Upper lobe of left lung (tissue), 6 donors: ENCODE data around the gene RIN3. TPM values are rescaled to one million over a fixed set of nuclear protein-coding genes. Genes with fewer than 3 reads are reported as not detected.

Source experiments
- ATAC-seq, 2 donors: fragments of 200-7000 bp; cut with Tn5 transposase; one replicate each; pipeline ENCODE4 v1.9.1; 2022; ENCODE audit warnings: mild to moderate bottlenecking in 2 of 2, moderate library complexity in 2 of 2; ENCODE audit not compliant: low FRiP score in 2 of 2
- DNase-seq, 2 donors: peaks; one replicate each; pipeline ENCODE4 v3.0.0-alpha.2; 2019 to 2020
- H3K27ac ChIP-seq, 4 donors: fragments of 200-600 bp; sonication (generic); one replicate each; pipeline ENCODE4 v1.5.1; 2016 to 2019
- H3K27me3 ChIP-seq, 4 donors: fragments of 200-600 bp; sonication (generic); one replicate each; pipeline ENCODE4 v1.5.1; 2017 to 2019
- H3K36me3 ChIP-seq, 4 donors: fragments of 200-600 bp; sonication (generic); one replicate each; pipeline ENCODE4 v1.5.1; 2016 to 2019
- H3K4me1 ChIP-seq, 4 donors: fragments of 200-600 bp; sonication (generic); one replicate each; pipeline ENCODE4 v1.5.1; 2018 to 2019
- H3K4me3 ChIP-seq, 4 donors: fragments of 200-600 bp; sonication (generic); one replicate each; pipeline ENCODE4 v1.5.1; 2017 to 2019; ENCODE audit warnings: mild to moderate bottlenecking in 2 of 4, moderate library complexity in 1 of 4
- H3K9me3 ChIP-seq, 4 donors: fragments of 200-600 bp; sonication (generic); one replicate each; pipeline ENCODE4 v1.5.1; 2018 to 2019
- EP300 ChIP-seq, 4 donors: sonication (generic); formaldehyde crosslinking; IDR thresholded peaks; one replicate each; pipeline ENCODE4 v1.5.1; 2017; ENCODE audit warnings: antibody characterized with exemption in 4 of 4, control low read depth in 2 of 4
- POLR2A ChIP-seq, 4 donors: fragments of 450-650 bp; IDR thresholded peaks; one replicate each; pipeline ENCODE4 v1.5.1; 2016 to 2017; ENCODE audit warnings: antibody characterized with exemption in 4 of 4, mild to moderate bottlenecking in 2 of 4
- POLR2AphosphoS5 ChIP-seq, 2 donors: sonication (generic); formaldehyde crosslinking; IDR thresholded peaks; one replicate each; pipeline ENCODE4 v1.5.1; 2017; ENCODE audit warnings: antibody characterized with exemption in 2 of 2
- WGBS, 2 donors: methylation state at CpG; one replicate each; pipeline ENCODE4 v1.1.5; 2017 to 2018; 5-methylcytosine and 5-hydroxymethylcytosine counted together
- total RNA-seq, 6 donors: library from RNA; depleted of rRNA in 4 of 6; stranded (reverse); fragments of >200 nt in 4 of 6; gene quantifications; one replicate each; pipeline versions ENCODE4 v1.1.0 to v1.2.1, GENCODE V29; 2016 to 2021
- TF ChIP-seq, protein P1 (sequence below), 6 experiments: fragments of 450-650 bp in 4 of 6; fragments of 200-600 bp in 2 of 6; sonication (generic) in 2 of 6; IDR thresholded peaks; one replicate each; pipeline ENCODE4 v1.5.1; 2016 to 2019; ENCODE audit warnings: antibody characterized with exemption in 6 of 6
- donor health status: DM: no; HTN: no; CAD: no; lungs with moderate emphysema.
- donor health status: DM: no; HTN: yes; CAD: no; lungs with severe emphysema.

The RIN3 gene
- total RNA-seq, 6 donors from 2014 or later = 19.0 to 88.0 (median 59.7) TPM

GRCh38 chr14:92471919-92472318, 41.7 kb upstream of the RIN3 start:
- H3K27ac ChIP-seq = no peak overlapping the region
- no peak for DNase-seq
- ATAC-seq = no peak

DNA sequence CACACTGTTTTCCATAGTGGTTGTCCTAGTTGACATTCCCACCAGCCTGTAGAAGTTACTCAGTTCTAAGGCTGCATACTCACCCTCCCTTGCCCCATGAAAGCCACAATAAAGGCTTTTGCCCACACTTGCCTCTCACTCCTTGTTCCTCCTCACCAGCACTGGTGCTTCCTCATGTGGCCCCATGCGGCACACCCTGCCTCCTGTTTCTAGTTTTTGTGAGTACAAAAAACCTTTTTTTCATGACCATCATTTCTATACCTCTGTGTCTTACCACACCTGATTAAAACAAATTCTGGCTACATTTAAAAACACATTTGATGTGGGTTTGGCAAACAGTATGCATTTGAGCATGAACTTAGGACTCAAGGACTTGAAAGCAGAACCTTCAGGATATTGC, 40.7 kb upstream of the RIN3 start:
- H3K36me3 ChIP-seq = no peaks in the 10 kb centered on the region
- H3K9me3 ChIP-seq = no peaks in the 10 kb centered on the region
- ATAC-seq (peak; percentile 64 to 74), DNase-seq (peak in 1 of 2 donors; percentile 60)
- no peak overlapping the region for H3K4me3 ChIP-seq
- H3K27ac ChIP-seq = peak overlapping the region in 2 of 4 donors; percentile 7 to 48
- H3K4me1 ChIP-seq = peaks cover 14 to 24% (median 18%) of the 10 kb centered on the region in 4 donors
- no peaks in the 10 kb centered on the region for H3K27me3 ChIP-seq
- WGBS, 2 donors = 63 to 71% methylated on average over 1 of the region's 1 CpG
- no peak for TF ChIP-seq POLR2AphosphoS5 (IDR thresholded peaks at IDR 0.05)
- TF ChIP-seq EP300 (IDR thresholded peaks at IDR 0.05) = no peak
- TF ChIP-seq, protein P1, sequence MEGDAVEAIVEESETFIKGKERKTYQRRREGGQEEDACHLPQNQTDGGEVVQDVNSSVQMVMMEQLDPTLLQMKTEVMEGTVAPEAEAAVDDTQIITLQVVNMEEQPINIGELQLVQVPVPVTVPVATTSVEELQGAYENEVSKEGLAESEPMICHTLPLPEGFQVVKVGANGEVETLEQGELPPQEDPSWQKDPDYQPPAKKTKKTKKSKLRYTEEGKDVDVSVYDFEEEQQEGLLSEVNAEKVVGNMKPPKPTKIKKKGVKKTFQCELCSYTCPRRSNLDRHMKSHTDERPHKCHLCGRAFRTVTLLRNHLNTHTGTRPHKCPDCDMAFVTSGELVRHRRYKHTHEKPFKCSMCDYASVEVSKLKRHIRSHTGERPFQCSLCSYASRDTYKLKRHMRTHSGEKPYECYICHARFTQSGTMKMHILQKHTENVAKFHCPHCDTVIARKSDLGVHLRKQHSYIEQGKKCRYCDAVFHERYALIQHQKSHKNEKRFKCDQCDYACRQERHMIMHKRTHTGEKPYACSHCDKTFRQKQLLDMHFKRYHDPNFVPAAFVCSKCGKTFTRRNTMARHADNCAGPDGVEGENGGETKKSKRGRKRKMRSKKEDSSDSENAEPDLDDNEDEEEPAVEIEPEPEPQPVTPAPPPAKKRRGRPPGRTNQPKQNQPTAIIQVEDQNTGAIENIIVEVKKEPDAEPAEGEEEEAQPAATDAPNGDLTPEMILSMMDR (IDR thresholded peaks at IDR 0.05) = no peak
- TF ChIP-seq POLR2A (IDR thresholded peaks at IDR 0.05) = no peak

More at GRCh38 chr14:92471919-92472318, 41.7 kb upstream of the RIN3 start:
- Histone ChIP-seq H3K27me3 (no peaks in the 10 kb centered on the region), H3K36me3 (no peaks in the 10 kb centered on the region), H3K4me3 (no peak overlapping the region), H3K4me1 (peaks cover 14 to 24% (median 18%) of the 10 kb centered on the region in 4 donors), H3K9me3 (peaks cover 0 to 6% (median 0%) of the 10 kb centered on the region in 4 donors)
- no peak for TF ChIP-seq POLR2AphosphoS5 (IDR thresholded peaks at IDR 0.05)
- no peak for TF ChIP-seq POLR2A (IDR thresholded peaks at IDR 0.05)
- no peak for TF ChIP-seq EP300 (IDR thresholded peaks at IDR 0.05)
- TF ChIP-seq, protein P1 (IDR thresholded peaks at IDR 0.05) = no peak

DNA sequence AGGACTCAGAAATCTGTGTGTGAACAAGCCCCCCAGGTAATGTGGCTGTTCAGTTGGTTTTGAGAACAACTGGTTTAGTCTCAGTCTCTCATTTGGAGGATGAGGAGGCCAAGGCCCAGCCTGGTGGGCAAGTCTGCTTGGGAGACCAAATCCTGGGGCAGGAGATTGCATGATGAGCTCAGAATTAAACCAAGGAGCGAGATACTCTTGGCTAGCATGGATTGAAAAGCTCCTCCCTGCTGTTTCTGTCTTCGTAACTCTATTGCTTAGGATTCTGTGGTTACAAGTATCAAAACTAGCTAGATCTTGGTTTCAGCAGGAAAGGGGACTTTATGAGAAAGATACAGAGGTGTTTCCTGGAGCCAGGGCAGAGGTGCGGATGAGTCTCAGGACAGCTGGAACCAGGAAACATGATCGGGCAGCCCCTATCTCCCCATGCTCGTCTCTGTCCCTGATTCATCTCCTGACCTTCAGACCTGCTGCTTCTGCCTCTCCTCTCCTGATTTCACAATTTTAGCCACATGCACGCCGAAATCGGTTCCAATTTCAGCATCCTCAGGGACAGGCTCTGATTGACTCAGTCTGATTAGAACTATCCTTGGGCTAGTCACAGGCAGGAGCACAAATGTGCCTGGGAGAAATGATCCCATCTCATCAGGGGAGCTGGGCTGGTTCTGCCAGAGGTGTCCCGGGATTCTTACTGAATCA, 40.2 kb upstream of the RIN3 start:
- no peaks in the 10 kb centered on the region for H3K9me3 ChIP-seq
- H3K4me3 ChIP-seq = no peak overlapping the region
- 71 to 72% methylated on average over 8 to 9 of the region's 9 CpGs for WGBS, 2 donors
- peaks cover 14 to 24% (median 18%) of the 10 kb centered on the region in 4 donors for H3K4me1 ChIP-seq
- TF ChIP-seq POLR2AphosphoS5 (IDR thresholded peaks at IDR 0.05) (peak in 1 of 2 donors; percentile 40), POLR2A (IDR thresholded peaks at IDR 0.05) (peak in 1 of 4 donors; percentile 24)
- TF ChIP-seq, protein P1 (IDR thresholded peaks at IDR 0.05) = no peak
- no peaks in the 10 kb centered on the region for H3K27me3 ChIP-seq
- H3K27ac ChIP-seq = peak overlapping the region in 3 of 4 donors; percentile 7 to 48 (median 18)
- no peaks in the 10 kb centered on the region for H3K36me3 ChIP-seq
- DNase-seq (peak in 1 of 2 donors; percentile 54), ATAC-seq (peak in 1 of 2 donors; percentile 88)

- no peaks in the 10 kb centered on the region for H3K27me3 ChIP-seq
- H3K27ac ChIP-seq = peak overlapping the region in 2 of 4 donors; percentile 18 to 48
- TF ChIP-seq, protein P1 (IDR thresholded peaks at IDR 0.05) = no peak
- TF ChIP-seq EP300 (IDR thresholded peaks at IDR 0.05) (no peak), POLR2AphosphoS5 (IDR thresholded peaks at IDR 0.05) (no peak), POLR2A (IDR thresholded peaks at IDR 0.05) (no peak)
- ATAC-seq (no peak), DNase-seq (no peak)
- no peaks in the 10 kb centered on the region for H3K9me3 ChIP-seq
- peaks cover 14 to 24% (median 18%) of the 10 kb centered on the region in 4 donors for H3K4me1 ChIP-seq
- H3K4me3 ChIP-seq = no peak overlapping the region
- H3K36me3 ChIP-seq = no peaks in the 10 kb centered on the region
- whole genome bisulfite sequencing, 2 donors = 90 to 97% methylated on average over 3 of the region's 3 CpGs
Measured at GRCh38 chr14:92473969-92474535, 39.5 kb upstream of the RIN3 start.
